Activated naive CD4-positive, alpha-beta T cell (primary cell): Measurements from ENCODE around the gene FUT2.
"Not testable (repeated sequence)": the region's sequence is repeated elsewhere in the genome, so short reads cannot be mapped to it uniquely, and the experiment has no call there.

ENCODE experiments used
- DNase-seq, 4 experiments: peaks; one replicate each; lab custom pipeline; 2025; lab: John Stamatoyannopoulos, UW

FUT2 gene

GRCh38 chr19:48670699-48671445 is 24.9 kb upstream of the FUT2 start:
- DNase-seq = no peak

- DNase-seq = no peak
These were observed 24.2 kb upstream of the FUT2 start for GRCh38 chr19:48671446-48671995.

- no peak for DNase-seq
These were observed 22.8 kb upstream of the FUT2 start, which contains the start of gene NTN5 for GRCh38 chr19:48672994-48673393. Gene NTN5, minus strand, starts transcription at chr19:48673017. Its CDS starts 2,031 bp downstream, at chr19:48670986.

GRCh38 chr19:48673436-48674100 is 22.2 kb upstream of the FUT2 start:
- DNase-seq = no peak

GRCh38 chr19:48674216-48674809 is 21.5 kb upstream of the FUT2 start:
- no peak for DNase-seq

- peak; percentile 10 to 62 (median 38) for DNase-seq
These were observed 20.6 kb upstream of the FUT2 start for GRCh38 chr19:48674921-48675824.

DNA sequence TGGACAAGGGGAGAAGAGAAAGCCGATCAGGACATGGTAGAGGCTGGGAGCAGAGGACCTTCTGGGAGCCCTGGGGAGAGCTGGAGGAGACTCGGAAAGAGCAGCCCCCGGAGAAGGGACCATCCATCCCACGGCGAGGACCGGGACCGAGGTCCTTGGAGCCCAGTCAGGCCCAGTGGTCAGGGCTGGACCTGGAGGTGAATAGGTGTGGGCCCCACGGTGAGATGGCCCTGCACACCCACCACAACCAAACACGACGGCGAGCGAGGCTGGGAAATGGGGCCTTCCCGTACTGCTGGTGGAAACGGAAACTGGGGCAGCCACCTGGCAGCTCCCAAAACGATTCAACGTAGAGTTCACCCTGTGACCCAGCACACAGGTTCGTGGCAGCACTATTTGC is 19.3 kb upstream of the FUT2 start:
- no peak for DNase-seq

- DNase-seq = no peak
These were observed 18.9 kb upstream of the FUT2 start for GRCh38 chr19:48676887-48677286.

DNA sequence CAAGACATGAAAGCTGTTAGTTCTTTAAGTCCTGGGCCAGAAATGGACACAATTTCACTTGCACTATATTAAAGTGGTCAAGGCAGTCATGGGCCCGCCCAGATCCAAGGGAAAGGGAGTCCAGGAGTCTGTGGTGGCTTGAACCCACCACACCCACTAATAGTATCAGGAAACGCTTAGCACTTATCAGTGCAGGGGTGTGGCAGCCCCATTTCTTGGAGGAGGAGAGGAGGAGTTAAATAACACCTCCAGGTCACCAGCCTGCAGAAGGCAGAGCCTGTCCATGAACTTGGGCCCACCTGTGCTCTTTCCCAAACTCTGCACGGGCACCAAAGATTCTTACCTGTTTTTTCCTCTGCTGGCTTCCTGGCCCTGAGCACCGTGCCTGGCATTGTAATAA is 17.6 kb upstream of the FUT2 start:
- DNase-seq = no peak

- not testable (repeated sequence) for DNase-seq
These were observed 15.8 kb upstream of the FUT2 start for GRCh38 chr19:48680006-48680405.

- no peak for DNase-seq
These were observed 15.2 kb upstream of the FUT2 start for GRCh38 chr19:48680436-48681126.

GRCh38 chr19:48681127-48681470 is 14.7 kb upstream of the FUT2 start:
- no peak for DNase-seq

DNA sequence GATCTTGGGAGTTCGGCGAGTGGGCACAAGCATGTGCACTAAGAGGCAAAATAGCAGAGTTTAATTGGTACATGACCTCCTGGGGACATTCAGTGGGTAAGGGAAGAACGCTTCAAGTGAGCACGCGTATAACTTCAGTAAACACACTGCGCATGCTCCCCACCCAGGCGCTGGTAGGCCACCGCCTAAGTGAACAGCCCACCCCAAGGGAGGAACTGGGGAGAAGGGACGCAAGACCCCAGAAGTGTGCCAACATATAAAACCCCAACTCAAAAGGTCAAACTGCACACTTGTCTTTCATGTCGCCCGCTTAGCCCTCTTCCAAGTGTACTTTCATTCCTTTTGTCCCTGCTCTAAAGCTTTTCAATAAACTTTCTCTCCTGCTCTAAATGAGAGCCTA is 12.4 kb upstream of the FUT2 start:
- peak in 1 of 4 experiments; percentile 18 for DNase-seq

GRCh38 chr19:48685583-48685982 is 10.2 kb upstream of the FUT2 start:
- no peak for DNase-seq

DNA sequence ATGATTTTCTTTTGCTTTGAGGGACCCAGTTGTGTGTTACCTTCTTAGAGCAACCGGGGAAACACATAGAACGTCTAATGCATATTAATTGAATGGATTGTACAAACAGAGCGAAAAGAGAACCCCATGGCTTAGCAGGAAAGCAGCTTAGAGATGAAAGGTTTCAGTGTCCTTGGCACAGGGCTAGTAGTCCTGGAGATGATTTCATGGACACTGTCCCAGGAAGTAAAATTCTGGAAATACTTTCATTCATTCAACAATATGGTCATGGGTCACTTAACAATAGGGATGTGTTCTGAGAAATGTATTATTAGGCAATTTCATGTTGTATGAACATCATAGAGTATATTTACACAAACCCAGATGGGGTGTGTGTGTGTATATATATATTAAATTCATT is 9.7 kb upstream of the FUT2 start:
- no peak for DNase-seq

DNA sequence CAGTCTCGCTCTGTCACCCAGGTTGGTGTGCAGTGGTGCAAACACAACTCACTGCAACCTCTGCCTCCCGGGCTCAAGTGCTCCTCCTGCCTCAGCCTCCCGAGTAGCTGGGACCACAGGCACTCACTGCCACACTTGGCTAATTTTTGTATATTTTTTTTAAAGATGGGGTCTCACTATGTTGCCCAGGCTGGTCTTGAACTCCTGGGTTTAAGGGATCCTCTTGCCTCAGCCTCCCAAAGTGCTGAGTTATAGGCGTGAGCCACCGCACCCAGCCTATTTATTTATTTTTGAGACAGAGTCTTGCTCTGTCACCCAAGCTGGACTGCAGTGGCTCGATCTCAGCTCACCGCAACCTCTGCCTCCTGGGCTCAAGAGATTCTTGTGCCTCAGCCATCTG is 9.1 kb upstream of the FUT2 start:
- not testable (repeated sequence) for DNase-seq

DNA sequence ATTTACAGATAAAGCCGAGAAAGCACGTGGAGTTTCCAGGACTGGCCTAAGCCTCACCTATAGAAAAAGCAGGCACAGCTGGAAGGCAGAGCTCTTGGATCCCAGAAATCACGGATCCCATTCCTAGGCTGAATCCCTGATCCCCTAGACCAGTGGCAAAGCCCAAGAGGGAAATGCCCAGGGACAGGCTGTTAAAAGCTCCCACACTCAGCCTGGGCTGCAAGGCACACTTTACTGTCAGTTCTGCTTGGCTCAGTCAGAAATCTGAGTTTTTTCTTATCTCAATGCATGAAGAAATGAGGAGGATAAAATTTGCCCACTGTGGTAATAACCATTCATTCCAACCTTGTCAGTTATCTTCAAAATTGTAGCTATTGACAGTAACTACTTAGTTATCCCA is 8.0 kb upstream of the FUT2 start:
- no peak for DNase-seq

GRCh38 chr19:48689449-48689848 is 6.3 kb upstream of the FUT2 start:
- no peak for DNase-seq

GRCh38 chr19:48693629-48694028 is 2.1 kb upstream of the FUT2 start:
- DNase-seq = not testable (repeated sequence)

GRCh38 chr19:48696353-48697010 is 711 bp downstream of the FUT2 start:
- DNase-seq = peak in 1 of 4 experiments; percentile 13

DNA sequence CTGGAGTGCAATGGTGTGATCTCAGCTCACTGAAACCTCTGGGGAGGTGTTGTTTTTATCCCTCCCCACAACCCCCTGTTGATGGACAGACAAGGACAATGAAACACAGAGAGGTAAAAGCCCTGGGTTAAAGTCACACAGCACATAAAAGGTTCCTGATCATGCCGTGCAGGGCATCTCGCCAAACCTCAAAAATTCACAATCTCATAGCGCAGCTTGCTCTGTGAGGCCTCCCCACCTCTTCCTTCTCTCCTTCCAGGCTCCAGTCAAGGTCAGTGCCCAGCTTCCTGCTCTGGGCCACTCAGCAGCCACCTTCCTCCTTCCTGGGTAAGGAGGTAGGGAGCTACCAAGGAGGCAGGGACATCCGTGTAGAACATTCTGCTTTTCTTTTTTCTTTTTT is 2.3 kb downstream of the FUT2 start:
- DNase-seq = no peak
